Ascending aorta (tissue), 2 donors: ENCODE measurements around the gene PID1. TPM values are rescaled to one million over a fixed set of nuclear protein-coding genes. Genes with fewer than 3 reads are reported as not detected.

Experiments
- DNase-seq, 2 donors: peaks; one replicate each; pipeline ENCODE4 v3.0.0-alpha.2; 2019; ENCODE audit warnings: low spot score in 2 of 2
- H3K27ac ChIP-seq, 2 donors: fragments of 200-600 bp; sonication (generic); one replicate each; pipeline ENCODE4 v1.5.1; 2016 to 2017; ENCODE audit warnings: mild to moderate bottlenecking in 1 of 2
- H3K27me3 ChIP-seq: fragments of 200-600 bp; sonication (generic); one replicate; pipeline ENCODE4 v1.5.1; 2017
- H3K36me3 ChIP-seq, 2 donors: fragments of 200-600 bp; sonication (generic); one replicate each; pipeline ENCODE4 v1.5.1; 2016
- H3K4me1 ChIP-seq, 2 donors: fragments of 200-600 bp; sonication (generic); one replicate each; pipeline ENCODE4 v1.5.1; 2016 to 2017; ENCODE audit warnings: mild to moderate bottlenecking in 1 of 2
- H3K4me3 ChIP-seq, 2 donors: fragments of 200-600 bp; sonication (generic); one replicate each; pipeline ENCODE4 v1.5.1; 2016 to 2017; ENCODE audit warnings: mild to moderate bottlenecking in 1 of 2
- H3K9me3 ChIP-seq, 2 donors: fragments of 200-600 bp; sonication (generic); one replicate each; pipeline ENCODE4 v1.5.1; 2016
- intact Hi-C: fragments of 100-400 bp; cut with DNase I; formaldehyde crosslinking; loops from one replicate; pipeline ENCODE4 v1.15.1; 2023
- total RNA-seq: library from RNA; depleted of rRNA; stranded (reverse); fragments of >200 nt; gene quantifications from one replicate; pipeline ENCODE4 v1.1.0, GENCODE V29; 2016
- TF ChIP-seq, protein P1 (sequence below), 3 experiments: fragments of 200-600 bp in 2 of 3; fragments of 450-650 bp in 1 of 3; sonication (generic) in 2 of 3; IDR thresholded peaks; one replicate each; pipeline ENCODE4 v1.5.1; 2016 to 2019; ENCODE audit warnings: antibody characterized with exemption in 3 of 3, mild to moderate bottlenecking in 1 of 3, moderate library complexity in 1 of 3

Gene PID1
- total RNA-seq, 1 donor from 2014 or later: 38.4 TPM

GRCh38 chr2:229300790-229301189, 29.7 kb upstream of the PID1 start:
- TF ChIP-seq, protein P1, sequence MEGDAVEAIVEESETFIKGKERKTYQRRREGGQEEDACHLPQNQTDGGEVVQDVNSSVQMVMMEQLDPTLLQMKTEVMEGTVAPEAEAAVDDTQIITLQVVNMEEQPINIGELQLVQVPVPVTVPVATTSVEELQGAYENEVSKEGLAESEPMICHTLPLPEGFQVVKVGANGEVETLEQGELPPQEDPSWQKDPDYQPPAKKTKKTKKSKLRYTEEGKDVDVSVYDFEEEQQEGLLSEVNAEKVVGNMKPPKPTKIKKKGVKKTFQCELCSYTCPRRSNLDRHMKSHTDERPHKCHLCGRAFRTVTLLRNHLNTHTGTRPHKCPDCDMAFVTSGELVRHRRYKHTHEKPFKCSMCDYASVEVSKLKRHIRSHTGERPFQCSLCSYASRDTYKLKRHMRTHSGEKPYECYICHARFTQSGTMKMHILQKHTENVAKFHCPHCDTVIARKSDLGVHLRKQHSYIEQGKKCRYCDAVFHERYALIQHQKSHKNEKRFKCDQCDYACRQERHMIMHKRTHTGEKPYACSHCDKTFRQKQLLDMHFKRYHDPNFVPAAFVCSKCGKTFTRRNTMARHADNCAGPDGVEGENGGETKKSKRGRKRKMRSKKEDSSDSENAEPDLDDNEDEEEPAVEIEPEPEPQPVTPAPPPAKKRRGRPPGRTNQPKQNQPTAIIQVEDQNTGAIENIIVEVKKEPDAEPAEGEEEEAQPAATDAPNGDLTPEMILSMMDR (IDR thresholded peaks at IDR 0.05): no peak
- H3K4me1 ChIP-seq: peaks cover 0 to 16% of the 10 kb centered on the region in 2 donors
- no peak for DNase-seq
- H3K36me3 ChIP-seq: no peaks in the 10 kb centered on the region
- no peaks in the 10 kb centered on the region for H3K9me3 ChIP-seq
- intact Hi-C loops: no loop called here
- no peak overlapping the region for H3K27ac ChIP-seq
- no peak overlapping the region for H3K4me3 ChIP-seq
- no peaks in the 10 kb centered on the region for H3K27me3 ChIP-seq

DNA sequence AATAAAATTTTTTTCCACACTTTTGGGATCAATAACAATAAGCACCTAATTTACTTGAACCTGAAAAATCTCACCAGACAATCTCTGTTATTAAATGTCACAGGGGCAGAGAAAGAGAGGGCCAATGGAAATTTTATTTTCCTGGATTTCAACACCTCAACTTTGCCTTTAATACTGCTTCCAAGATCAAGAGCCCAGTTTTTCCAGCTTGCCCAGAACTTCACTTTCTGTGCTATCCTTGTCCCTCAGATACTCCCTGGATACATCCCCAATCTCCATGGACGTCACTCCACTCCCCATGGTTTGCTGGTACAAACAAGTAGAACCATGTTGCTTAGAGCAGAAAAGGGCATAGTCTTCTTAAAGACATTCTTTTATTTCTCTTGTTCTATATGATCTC, 29.3 kb upstream of the PID1 start:
- Histone ChIP-seq H3K27ac (peak overlapping the region in 1 of 2 donors; percentile 57), H3K36me3 (no peaks in the 10 kb centered on the region), H3K4me3 (no peak overlapping the region), H3K4me1 (peaks cover 0 to 16% of the 10 kb centered on the region in 2 donors), H3K27me3 (no peaks in the 10 kb centered on the region), H3K9me3 (no peaks in the 10 kb centered on the region)
- TF ChIP-seq, protein P1 (IDR thresholded peaks at IDR 0.05): no peak
- DNase-seq: no peak
- intact Hi-C loops: no loop called here

GRCh38 chr2:229297247-229297646, 26.2 kb upstream of the PID1 start:
- Histone ChIP-seq H3K27ac (peak overlapping the region; percentile 60 to 61), H3K27me3 (no peaks in the 10 kb centered on the region), H3K36me3 (no peaks in the 10 kb centered on the region), H3K4me3 (peak overlapping the region in 1 of 2 donors; percentile 24), H3K4me1 (peaks cover 0 to 16% of the 10 kb centered on the region in 2 donors), H3K9me3 (no peaks in the 10 kb centered on the region)
- DNase-seq: peak in 1 of 2 donors; percentile 73
- intact Hi-C loops: no loop called here
- TF ChIP-seq, protein P1 (IDR thresholded peaks at IDR 0.05): no peak

- no peak overlapping the region for H3K4me3 ChIP-seq
- no peaks in the 10 kb centered on the region for H3K9me3 ChIP-seq
- H3K36me3 ChIP-seq: no peaks in the 10 kb centered on the region
- peak overlapping the region; percentile 60 to 61 for H3K27ac ChIP-seq
- no peak for DNase-seq
- peaks cover 0 to 16% of the 10 kb centered on the region in 2 donors for H3K4me1 ChIP-seq
- no peaks in the 10 kb centered on the region for H3K27me3 ChIP-seq
- intact Hi-C loops: no loop called here
- TF ChIP-seq, protein P1 (IDR thresholded peaks at IDR 0.05): no peak
Observed at GRCh38 chr2:229296536-229296935, 25.4 kb upstream of the PID1 start.

DNA sequence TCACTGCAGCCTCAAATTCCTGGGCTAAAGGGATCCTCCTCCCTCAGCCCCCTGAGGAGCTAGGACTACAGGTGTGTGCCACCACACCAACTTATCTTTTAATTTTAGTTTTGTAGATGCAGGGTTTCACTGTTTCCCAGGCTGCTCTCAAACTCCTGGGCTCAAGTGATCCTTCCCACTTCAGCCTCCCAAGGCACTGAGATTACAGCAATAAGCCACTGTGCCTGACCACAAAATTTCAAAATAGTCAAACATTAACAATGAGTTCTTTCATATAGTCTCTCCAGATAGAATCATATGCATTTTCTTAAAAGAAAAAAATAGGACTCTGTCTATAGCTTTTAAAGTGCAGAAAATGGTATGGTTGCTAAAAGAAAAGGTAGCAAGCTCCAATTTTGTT, 24.9 kb upstream of the PID1 start:
- H3K9me3 ChIP-seq: no peaks in the 10 kb centered on the region
- intact Hi-C loops: no loop called here
- no peak for DNase-seq
- no peak overlapping the region for H3K4me3 ChIP-seq
- H3K27me3 ChIP-seq: no peaks in the 10 kb centered on the region
- peak overlapping the region; percentile 60 to 61 for H3K27ac ChIP-seq
- TF ChIP-seq, protein P1 (IDR thresholded peaks at IDR 0.05): no peak
- peaks cover 0 to 16% of the 10 kb centered on the region in 2 donors for H3K4me1 ChIP-seq
- H3K36me3 ChIP-seq: no peaks in the 10 kb centered on the region

- TF ChIP-seq, protein P1 (IDR thresholded peaks at IDR 0.05): no peak
- no peaks in the 10 kb centered on the region for H3K4me1 ChIP-seq
- H3K9me3 ChIP-seq: no peaks in the 10 kb centered on the region
- H3K36me3 ChIP-seq: no peaks in the 10 kb centered on the region
- no peak for DNase-seq
- H3K27ac ChIP-seq: no peak overlapping the region
- no peak overlapping the region for H3K4me3 ChIP-seq
- no peaks in the 10 kb centered on the region for H3K27me3 ChIP-seq
- intact Hi-C loops: no loop called here
Observed at GRCh38 chr2:229287823-229288222, 16.7 kb upstream of the PID1 start.
